Hindlimb muscle (tissue), 1 donor: ENCODE data around the gene CELF6. TPM values are rescaled to one million over a fixed set of nuclear protein-coding genes. Genes with fewer than 3 reads are reported as not detected.

Experiments used
- DNase-seq: peaks from one replicate; pipeline ENCODE4 v3.0.0-alpha.2; 2013
- polyA plus RNA-seq: library from polyadenylated mRNA; unstranded; fragments of 120-200 nt; gene quantifications from one replicate; pipeline ENCODE4 v1.2.1, GENCODE V29; 2013; ENCODE audit not compliant: insufficient read length

Gene CELF6
- polyA plus RNA-seq: 2.1 TPM

- DNase-seq: peak; percentile 62
These were observed at the start of gene CELF6 for GRCh38 chr15:72319985-72320671. Gene CELF6, minus strand, starts transcription at chr15:72320157. Its CDS starts 283 bp downstream, at chr15:72319874.

- no peak for DNase-seq
These were observed 48.9 kb upstream of the CELF6 start for GRCh38 chr15:72368899-72369298.

- DNase-seq: no peak
These were observed 48.4 kb upstream of the CELF6 start for GRCh38 chr15:72368325-72368724.

GRCh38 chr15:72365844-72366243 lies 45.9 kb upstream of the CELF6 start:
- DNase-seq: no peak

GRCh38 chr15:72361176-72361575 lies 41.2 kb upstream of the CELF6 start:
- DNase-seq: no peak

- DNase-seq: peak; percentile 26
These were observed 38.8 kb upstream of the CELF6 start for GRCh38 chr15:72358650-72359171.

- no peak for DNase-seq
These were observed 38.2 kb upstream of the CELF6 start for GRCh38 chr15:72358121-72358520.

- no peak for DNase-seq
These were observed 34.5 kb upstream of the CELF6 start for GRCh38 chr15:72354496-72354895.

GRCh38 chr15:72353266-72353665 lies 33.3 kb upstream of the CELF6 start:
- no peak for DNase-seq

- no peak for DNase-seq
These were observed 25.8 kb upstream of the CELF6 start for GRCh38 chr15:72345806-72346205.

- no peak for DNase-seq
These were observed 25.3 kb upstream of the CELF6 start for GRCh38 chr15:72345280-72345679.

- DNase-seq: no peak
These were observed 24.6 kb upstream of the CELF6 start for GRCh38 chr15:72344602-72345001.

- no peak for DNase-seq
These were observed 22.4 kb upstream of the CELF6 start for GRCh38 chr15:72342385-72342784.

- DNase-seq: no peak
These were observed 21.4 kb upstream of the CELF6 start for GRCh38 chr15:72341361-72341760.

- no peak for DNase-seq
These were observed 20.4 kb upstream of the CELF6 start for GRCh38 chr15:72340366-72340765.

GRCh38 chr15:72339777-72340177 lies 19.8 kb upstream of the CELF6 start:
- no peak for DNase-seq

GRCh38 chr15:72338617-72339321 lies 18.8 kb upstream of the CELF6 start:
- DNase-seq: no peak

- DNase-seq: no peak
These were observed 18.2 kb upstream of the CELF6 start for GRCh38 chr15:72338148-72338547.

GRCh38 chr15:72334842-72335241 lies 14.9 kb upstream of the CELF6 start:
- DNase-seq: no peak

GRCh38 chr15:72331021-72331420 lies 11.1 kb upstream of the CELF6 start:
- DNase-seq: no peak

- no peak for DNase-seq
These were observed 3.8 kb upstream of the CELF6 start for GRCh38 chr15:72323752-72324151.

- peak; percentile 82 for DNase-seq
These were observed 485 bp downstream of the CELF6 start for GRCh38 chr15:72319360-72319984.

- no peak for DNase-seq
These were observed 1.5 kb downstream of the CELF6 start for GRCh38 chr15:72318408-72318942.
